Large intestine (tissue), 3 donors: ENCODE measurements around the gene TBC1D1. TPM values are rescaled to one million over a fixed set of nuclear protein-coding genes. Genes with fewer than 3 reads are reported as not detected.

Experiments used
- DNase-seq, 2 donors: peaks; one replicate each; pipeline versions ENCODE4 v3.0.0 to v3.0.0-alpha.2; 2013
- H3K27ac ChIP-seq: one replicate; pipeline ENCODE4 v1.5.1; 2013; ENCODE audit warnings: low read length
- H3K27me3 ChIP-seq: 2 replicates; pipeline ENCODE4 v1.6.1; 2013; ENCODE audit warnings: low read length; ENCODE audit not compliant: control insufficient read depth, insufficient read depth
- H3K36me3 ChIP-seq: 2 replicates; pipeline ENCODE4 v1.6.1; 2013; ENCODE audit warnings: low read length; ENCODE audit not compliant: control insufficient read depth, insufficient read depth
- H3K4me1 ChIP-seq: one replicate; pipeline ENCODE4 v1.6.1; 2013; ENCODE audit warnings: low read length; ENCODE audit not compliant: control insufficient read depth, insufficient read depth
- H3K4me3 ChIP-seq: one replicate; pipeline ENCODE4 v1.5.1; 2013; ENCODE audit warnings: low read length
- H3K9me3 ChIP-seq: one replicate; pipeline ENCODE4 v1.6.1; 2013; ENCODE audit warnings: mild to moderate bottlenecking, low read depth, low read length, moderate library complexity; ENCODE audit not compliant: control insufficient read depth
- WGBS: methylation state at CpG from one replicate; pipeline ENCODE4 v1.1.5; 2013; ENCODE audit warnings: low lambda C conversion rate; ENCODE audit not compliant: insufficient coverage; 5-methylcytosine and 5-hydroxymethylcytosine counted together
- polyA plus RNA-seq: library from polyadenylated mRNA; unstranded; fragments of 120-200 nt; gene quantifications from one replicate; pipeline ENCODE4 v1.2.1, GENCODE V29; 2013

Gene TBC1D1
- polyA plus RNA-seq, 1 donor: 116 TPM

DNA sequence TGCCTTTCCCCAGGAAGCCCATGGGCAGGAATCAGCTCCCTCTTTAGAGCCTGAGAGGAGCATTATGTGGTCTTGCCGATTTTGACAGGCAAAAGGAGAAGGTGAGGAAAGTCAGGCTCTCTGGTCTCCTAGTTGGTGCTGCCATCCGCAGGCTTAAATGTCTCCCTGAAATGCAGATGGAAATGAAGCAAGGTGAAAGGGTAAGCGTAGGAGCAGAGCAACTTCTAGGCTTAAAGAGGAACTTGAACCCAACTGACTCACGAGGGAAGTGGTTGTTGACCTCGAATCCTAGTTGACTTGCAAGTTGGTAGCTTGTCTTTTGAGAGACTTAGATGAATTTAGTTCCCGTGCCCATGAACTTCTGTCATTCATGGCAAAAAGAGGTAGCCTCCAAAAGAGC is 275.2 kb downstream of the TBC1D1 start:
- Histone ChIP-seq H3K4me3 (no peak overlapping the region), H3K36me3 (no peaks in the 10 kb centered on the region), H3K27ac (no peak overlapping the region), H3K9me3 (no peaks in the 10 kb centered on the region), H3K27me3 (no peaks in the 10 kb centered on the region), H3K4me1 (no peaks in the 10 kb centered on the region)
- WGBS: 90% methylated on average over 3 of the region's 6 CpGs
- DNase-seq: no peak

DNA sequence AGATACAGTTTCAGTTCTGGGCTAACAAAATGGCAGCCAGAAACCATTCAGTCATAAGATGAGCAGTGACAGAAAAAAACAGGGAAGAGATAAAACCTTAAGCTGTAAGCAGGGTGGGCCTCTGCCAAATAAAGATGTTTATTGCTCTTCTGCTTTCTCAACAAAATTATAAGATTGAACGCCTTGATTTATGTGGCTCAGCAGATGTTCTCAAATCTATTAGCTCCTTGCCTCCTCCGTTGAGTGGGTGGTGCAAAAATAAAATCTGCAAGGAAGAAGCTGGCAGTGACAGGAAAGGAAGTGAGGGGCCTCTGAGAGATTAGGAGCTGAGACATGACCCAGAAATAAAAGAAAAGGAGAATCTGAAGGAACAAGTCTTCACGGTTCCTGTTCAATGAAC is 275.9 kb downstream of the TBC1D1 start:
- Histone ChIP-seq H3K4me1 (no peaks in the 10 kb centered on the region), H3K27me3 (no peaks in the 10 kb centered on the region), H3K27ac (no peak overlapping the region), H3K9me3 (no peaks in the 10 kb centered on the region), H3K4me3 (no peak overlapping the region), H3K36me3 (no peaks in the 10 kb centered on the region)
- DNase-seq: no peak
- no CpG with 5 or more reads among the region's 3 CpGs for WGBS

DNA sequence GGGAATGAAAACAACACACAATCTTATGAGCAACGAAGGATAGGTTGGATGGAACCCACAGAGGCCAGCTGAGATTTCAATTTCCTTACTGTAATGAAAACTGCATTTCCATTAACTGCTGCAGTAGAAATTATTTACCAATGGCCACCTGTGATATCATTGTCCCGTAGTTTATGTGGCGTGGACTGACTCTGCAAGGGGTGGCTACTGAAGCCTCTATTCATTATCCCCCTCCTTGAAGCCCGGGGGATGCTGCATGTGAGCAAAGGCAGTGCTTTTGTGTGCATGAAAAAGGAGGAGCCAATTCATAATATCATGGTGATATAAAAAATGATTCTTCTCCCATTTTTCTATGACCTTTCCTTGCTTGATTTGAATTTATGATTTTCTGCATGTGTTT is 277.1 kb downstream of the TBC1D1 start:
- Histone ChIP-seq H3K4me3 (no peak overlapping the region), H3K4me1 (no peaks in the 10 kb centered on the region), H3K36me3 (no peaks in the 10 kb centered on the region), H3K27me3 (no peaks in the 10 kb centered on the region), H3K27ac (no peak overlapping the region), H3K9me3 (no peaks in the 10 kb centered on the region)
- DNase-seq: no peak
- no CpG with 5 or more reads among the region's 4 CpGs for WGBS

GRCh38 chr4:38169524-38169923 is 278.6 kb downstream of the TBC1D1 start:
- Histone ChIP-seq H3K27ac (no peak overlapping the region), H3K36me3 (no peaks in the 10 kb centered on the region), H3K4me3 (no peak overlapping the region), H3K9me3 (no peaks in the 10 kb centered on the region), H3K4me1 (no peaks in the 10 kb centered on the region), H3K27me3 (no peaks in the 10 kb centered on the region)
- DNase-seq: peak; percentile 23 to 68
- WGBS: 29% methylated on average over 4 of the region's 5 CpGs

DNA sequence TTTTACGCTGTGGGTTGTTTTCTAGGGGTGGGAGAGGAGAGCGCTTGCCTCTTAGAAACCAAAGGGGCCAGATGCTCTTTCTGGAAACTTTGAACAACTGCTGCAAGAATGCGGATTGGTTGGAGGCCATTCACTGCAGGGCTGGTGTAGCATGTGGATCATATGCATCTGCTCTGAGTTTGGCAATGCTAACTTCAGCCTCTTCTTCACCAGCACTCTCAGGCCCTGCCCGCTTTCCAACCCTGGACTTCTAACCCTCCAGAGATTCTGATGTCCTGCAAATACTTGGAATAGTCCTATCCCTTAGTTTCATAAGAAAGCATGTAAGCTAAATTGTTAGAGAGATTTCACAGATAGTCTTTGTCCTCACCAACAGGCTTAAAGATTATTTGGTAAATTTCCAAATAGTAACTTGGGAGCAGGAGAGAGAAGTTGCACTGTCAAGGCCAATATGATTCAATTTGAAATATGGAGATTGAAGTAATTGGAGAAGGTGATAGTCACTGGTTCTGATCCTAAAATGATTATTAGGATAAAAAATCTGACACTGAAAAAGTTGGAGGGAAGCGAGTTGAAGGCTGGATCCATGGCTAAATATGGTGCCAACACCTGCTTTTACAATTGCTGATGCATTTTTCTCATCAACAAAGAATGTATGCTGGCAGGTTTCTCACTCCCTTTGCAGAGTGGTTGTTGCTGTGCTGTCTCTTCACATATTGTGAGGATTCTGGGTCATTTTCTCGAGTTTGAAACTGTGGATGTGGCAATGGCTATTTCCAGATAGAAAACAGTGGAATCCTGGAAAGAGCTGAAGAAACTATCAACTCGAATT is 279.7 kb downstream of the TBC1D1 start:
- Histone ChIP-seq H3K36me3 (no peaks in the 10 kb centered on the region), H3K9me3 (no peaks in the 10 kb centered on the region), H3K27ac (no peak overlapping the region), H3K27me3 (no peaks in the 10 kb centered on the region), H3K4me1 (no peaks in the 10 kb centered on the region), H3K4me3 (no peak overlapping the region)
- WGBS: 90% methylated on average over 2 of the region's 7 CpGs
- no peak for DNase-seq

- Histone ChIP-seq H3K4me1 (no peaks in the 10 kb centered on the region), H3K36me3 (no peaks in the 10 kb centered on the region), H3K27me3 (no peaks in the 10 kb centered on the region), H3K27ac (no peak overlapping the region), H3K4me3 (no peak overlapping the region), H3K9me3 (no peaks in the 10 kb centered on the region)
- 72% methylated on average over 2 of the region's 6 CpGs for WGBS
- no peak for DNase-seq
These were observed 281.2 kb downstream of the TBC1D1 start for GRCh38 chr4:38172078-38172477.

GRCh38 chr4:38173935-38174518 is 283.1 kb downstream of the TBC1D1 start:
- no peaks in the 10 kb centered on the region for H3K4me1 ChIP-seq
- H3K9me3 ChIP-seq: no peaks in the 10 kb centered on the region
- H3K4me3 ChIP-seq: no peak overlapping the region
- no peak overlapping the region for H3K27ac ChIP-seq
- DNase-seq: no peak
- WGBS: 83% methylated on average over 3 of the region's 4 CpGs
- H3K36me3 ChIP-seq: no peaks in the 10 kb centered on the region
- no peaks in the 10 kb centered on the region for H3K27me3 ChIP-seq

- Histone ChIP-seq H3K36me3 (no peaks in the 10 kb centered on the region), H3K27me3 (no peaks in the 10 kb centered on the region), H3K27ac (no peak overlapping the region), H3K4me1 (peaks cover 1% of the 10 kb centered on the region), H3K9me3 (no peaks in the 10 kb centered on the region), H3K4me3 (no peak overlapping the region)
- peak in 1 of 2 donors; percentile 18 for DNase-seq
- WGBS: no CpG with 5 or more reads among the region's 2 CpGs
These were observed 283.9 kb downstream of the TBC1D1 start for GRCh38 chr4:38174801-38175200.

- peaks cover 8% of the 10 kb centered on the region for H3K4me1 ChIP-seq
- DNase-seq: no peak
- no peaks in the 10 kb centered on the region for H3K27me3 ChIP-seq
- H3K4me3 ChIP-seq: no peak overlapping the region
- whole genome bisulfite sequencing: 80% methylated on average over 1 of the region's 7 CpGs
- H3K36me3 ChIP-seq: no peaks in the 10 kb centered on the region
- no peak overlapping the region for H3K27ac ChIP-seq
- H3K9me3 ChIP-seq: no peaks in the 10 kb centered on the region
These were observed 285.3 kb downstream of the TBC1D1 start for GRCh38 chr4:38176165-38176564.

- Histone ChIP-seq H3K4me3 (no peak overlapping the region), H3K9me3 (no peaks in the 10 kb centered on the region), H3K4me1 (peaks cover 8% of the 10 kb centered on the region), H3K27ac (no peak overlapping the region), H3K27me3 (no peaks in the 10 kb centered on the region), H3K36me3 (no peaks in the 10 kb centered on the region)
- DNase-seq: no peak
- WGBS: no CpG with 5 or more reads among the region's 8 CpGs
These were observed 286.2 kb downstream of the TBC1D1 start for GRCh38 chr4:38177035-38177546.
